OCI-LY7 (cell line): ENCODE results near the gene BACH2. TPM values are rescaled to one million over a fixed set of nuclear protein-coding genes. Genes with fewer than 3 reads are reported as not detected.

ENCODE experiments used
- BruUV-seq: library from RNA; stranded (reverse); fragments of 400-500 nt; replicated peaks from 2 replicates; lab custom pipeline; 2021; lab: Mats Ljungman, UMichigan
- CTCF ChIA-PET: fragments of 300-600 bp; sonication (Branson Sonifier 250); formaldehyde crosslinking; loops from one replicate; lab custom pipeline; 2022; ENCODE audit warnings: antibody characterized with exemption; ENCODE audit not compliant: unreplicated experiment; lab: Charles Lee
- POLR2A ChIA-PET: fragments of 300-600 bp; sonication (Branson Sonifier 250); formaldehyde crosslinking; loops from one replicate; lab custom pipeline; 2022; ENCODE audit warnings: antibody characterized with exemption; lab: Charles Lee
- DNase-seq: peaks from one replicate; pipeline ENCODE4 v3.0.0-alpha.2; 2015; ENCODE audit warnings: low spot score
- H2AFZ ChIP-seq: fragments of 200-600 bp; sonication (generic), shearing (Covaris generic); 2 replicates; pipeline ENCODE4 v1.6.1; 2014; ENCODE audit warnings: mild to moderate bottlenecking, antibody characterized with exemption, low read length, moderate library complexity
- H3K27ac ChIP-seq: fragments of 200-600 bp; sonication (generic); 2 replicates; pipeline ENCODE4 v1.5.1; 2014; ENCODE audit warnings: mixed run types, low read depth, mild to moderate bottlenecking, moderate library complexity, low read length, inconsistent platforms; ENCODE audit not compliant: poor library complexity, severe bottlenecking
- H3K36me3 ChIP-seq: fragments of 200-600 bp; sonication (generic); 2 replicates; pipeline ENCODE4 v1.6.1; 2014; ENCODE audit warnings: mild to moderate bottlenecking, antibody characterized with exemption, low read length, moderate library complexity, mixed read lengths; ENCODE audit not compliant: insufficient read depth
- H3K4me1 ChIP-seq: fragments of 200-600 bp; sonication (generic); 2 replicates; pipeline ENCODE4 v1.5.1; 2014; ENCODE audit warnings: mild to moderate bottlenecking, low read length; ENCODE audit not compliant: insufficient read depth, poor library complexity, severe bottlenecking
- H3K4me2 ChIP-seq: fragments of 200-600 bp; sonication (generic); 2 replicates; pipeline ENCODE4 v1.6.1; 2014; ENCODE audit warnings: mild to moderate bottlenecking, low read length
- H3K4me3 ChIP-seq: fragments of 200-600 bp; sonication (generic); 2 replicates; pipeline ENCODE4 v1.5.1; 2014; ENCODE audit warnings: mild to moderate bottlenecking, low read depth, low read length; ENCODE audit not compliant: poor library complexity, severe bottlenecking
- H3K79me2 ChIP-seq: fragments of 200-600 bp; sonication (generic); 2 replicates; pipeline ENCODE4 v1.6.1; 2016; ENCODE audit warnings: low read depth, mild to moderate bottlenecking, low read length, moderate library complexity, mixed read lengths; ENCODE audit not compliant: insufficient read depth
- H3K9me2 ChIP-seq: fragments of 200-600 bp; sonication (generic); 2 replicates; pipeline ENCODE4 v1.6.1; 2016; ENCODE audit warnings: mild to moderate bottlenecking, low read length, mixed read lengths; ENCODE audit not compliant: insufficient read depth
- H3K9me3 ChIP-seq: fragments of 200-600 bp; sonication (generic); 2 replicates; pipeline ENCODE4 v1.6.1; 2014; ENCODE audit warnings: mild to moderate bottlenecking, mixed run types, low read length, mixed read lengths
- H4K20me1 ChIP-seq: fragments of 200-600 bp; sonication (generic); 2 replicates; pipeline ENCODE4 v1.6.1; 2014; ENCODE audit warnings: mild to moderate bottlenecking, antibody characterized with exemption, low read length, moderate library complexity, mixed read lengths; ENCODE audit not compliant: insufficient read depth
- EZH2phosphoT487 ChIP-seq: fragments of 200-600 bp; sonication (generic); IDR thresholded peaks from 2 replicates; pipeline ENCODE4 v1.6.1; 2018; ENCODE audit warnings: low read depth, borderline replicate concordance, mild to moderate bottlenecking, mixed run types, antibody characterized with exemption, low read length, moderate library complexity, mixed read lengths
- intact Hi-C: fragments of 100-400 bp; cut with micrococcal nuclease; formaldehyde crosslinking; loops from one replicate; pipeline ENCODE4 v1.10.0; 2022; ENCODE audit not compliant: unreplicated experiment
- total RNA-seq, 2 experiments: library from RNA; depleted of rRNA in 1 of 2; stranded (reverse); fragments of >200 nt in 1 of 2; shearing (Covaris generic) in 1 of 2; gene quantifications; 2 replicates each; pipeline ENCODE4 v1.2.3, GENCODE V29; 2014 to 2022
- TF ChIP-seq, protein P1 (sequence below): fragments of 200-600 bp; sonication (generic); conservative IDR thresholded peaks from 2 replicates; pipeline ENCODE4 v1.5.1; 2014; ENCODE audit warnings: mild to moderate bottlenecking, antibody characterized with exemption, low read length, moderate library complexity, mixed read lengths

The BACH2 gene
- total RNA-seq, 2 experiments from 2014 or later, result 92.0 to 163 TPM

DNA sequence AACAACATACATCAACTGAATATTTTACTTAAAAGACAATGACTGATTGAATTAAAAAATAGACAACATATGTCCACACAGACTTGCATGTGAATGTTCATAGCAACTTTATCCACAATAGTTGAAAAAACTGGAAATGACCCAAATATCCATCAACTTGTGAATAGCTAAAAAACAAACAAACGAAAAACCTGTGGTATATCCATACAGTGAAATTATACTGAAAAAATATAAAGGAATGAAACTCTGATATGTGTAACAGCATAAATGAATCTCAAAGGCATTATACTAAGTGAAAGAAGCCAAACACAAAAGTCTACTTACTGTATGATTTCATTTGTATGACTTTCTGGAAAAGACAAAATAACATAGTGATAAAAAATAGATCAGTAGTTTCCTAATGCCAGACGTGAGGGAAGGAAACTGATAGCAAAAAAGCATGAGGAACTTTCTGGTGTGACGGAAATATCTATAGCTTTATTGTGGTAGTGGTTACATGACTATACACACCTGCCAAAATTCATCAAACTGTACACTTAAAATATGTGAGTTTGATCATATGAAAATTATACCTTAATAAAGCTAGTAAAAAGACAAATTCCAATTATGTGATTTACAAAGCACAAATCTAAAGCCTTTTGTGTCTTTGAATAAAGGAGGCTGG, 123.2 kb downstream of the BACH2 start:
- ChIA-PET CTCF (no interaction called here), POLR2A (interaction anchor here (1.0 to 1.3 kb wide), 2 partner anchors 8 to 10 kb away, joined by 3 read pairs; no protein-coding TSS in a partner anchor)
- Histone ChIP-seq H3K9me2 (no peaks in the 10 kb centered on the region), H3K4me1 (peaks cover 60% of the 10 kb centered on the region), H3K9me3 (no peaks in the 10 kb centered on the region; the same call in 1 of the 2 replicates), H4K20me1 (peaks cover 4% of the 10 kb centered on the region), H3K27ac (no peak overlapping the region), H3K79me2 (peaks cover 97% of the 10 kb centered on the region), H3K4me3 (no peak overlapping the region), H3K4me2 (no peak overlapping the region), H2AFZ (no peak overlapping the region), H3K36me3 (peaks cover 46% of the 10 kb centered on the region)
- DNase-seq, result no peak
- BruUV-seq, result no TSS peak
- TF ChIP-seq EZH2phosphoT487, result no peak
- TF ChIP-seq, protein P1, sequence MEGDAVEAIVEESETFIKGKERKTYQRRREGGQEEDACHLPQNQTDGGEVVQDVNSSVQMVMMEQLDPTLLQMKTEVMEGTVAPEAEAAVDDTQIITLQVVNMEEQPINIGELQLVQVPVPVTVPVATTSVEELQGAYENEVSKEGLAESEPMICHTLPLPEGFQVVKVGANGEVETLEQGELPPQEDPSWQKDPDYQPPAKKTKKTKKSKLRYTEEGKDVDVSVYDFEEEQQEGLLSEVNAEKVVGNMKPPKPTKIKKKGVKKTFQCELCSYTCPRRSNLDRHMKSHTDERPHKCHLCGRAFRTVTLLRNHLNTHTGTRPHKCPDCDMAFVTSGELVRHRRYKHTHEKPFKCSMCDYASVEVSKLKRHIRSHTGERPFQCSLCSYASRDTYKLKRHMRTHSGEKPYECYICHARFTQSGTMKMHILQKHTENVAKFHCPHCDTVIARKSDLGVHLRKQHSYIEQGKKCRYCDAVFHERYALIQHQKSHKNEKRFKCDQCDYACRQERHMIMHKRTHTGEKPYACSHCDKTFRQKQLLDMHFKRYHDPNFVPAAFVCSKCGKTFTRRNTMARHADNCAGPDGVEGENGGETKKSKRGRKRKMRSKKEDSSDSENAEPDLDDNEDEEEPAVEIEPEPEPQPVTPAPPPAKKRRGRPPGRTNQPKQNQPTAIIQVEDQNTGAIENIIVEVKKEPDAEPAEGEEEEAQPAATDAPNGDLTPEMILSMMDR, result no peak
- intact Hi-C loops, result no loop called here

DNA sequence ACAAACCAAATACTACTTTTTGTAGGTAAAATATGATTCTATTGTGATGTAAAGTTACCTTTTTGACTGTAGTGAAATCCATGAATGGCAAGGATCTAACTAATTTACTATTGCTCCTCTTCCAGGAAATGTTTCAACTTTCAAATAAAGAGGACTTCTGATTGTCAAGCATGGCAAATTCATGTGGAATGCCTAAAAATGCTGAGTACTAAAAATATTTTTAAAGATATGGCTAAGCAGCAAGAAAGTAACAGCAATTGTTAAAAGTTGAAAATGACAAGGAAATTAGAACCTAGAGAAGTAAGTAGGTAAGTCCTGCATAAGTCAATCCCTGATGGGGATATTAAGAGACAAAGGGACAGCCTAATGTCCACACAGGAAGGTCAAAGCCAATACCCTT, 126.0 kb downstream of the BACH2 start:
- Histone ChIP-seq H3K9me2 (no peaks in the 10 kb centered on the region), H3K4me2 (no peak overlapping the region), H3K79me2 (peaks cover 74% of the 10 kb centered on the region), H3K27ac (no peak overlapping the region), H3K4me1 (peaks cover 32% of the 10 kb centered on the region), H3K4me3 (no peak overlapping the region), H3K9me3 (no peaks in the 10 kb centered on the region; the same call in 1 of the 2 replicates), H2AFZ (no peak overlapping the region), H4K20me1 (no peaks in the 10 kb centered on the region), H3K36me3 (peaks cover 62% of the 10 kb centered on the region)
- TF ChIP-seq, protein P1, result no peak
- no peak for TF ChIP-seq EZH2phosphoT487
- DNase-seq, result no peak
- ChIA-PET POLR2A (interaction anchor here (0.7 to 1.0 kb wide), 2 partner anchors 8 to 13 kb away, joined by 3 read pairs; no protein-coding TSS in a partner anchor), CTCF (no interaction called here)
- intact Hi-C loops, result no loop called here
- BruUV-seq, result no TSS peak

DNA sequence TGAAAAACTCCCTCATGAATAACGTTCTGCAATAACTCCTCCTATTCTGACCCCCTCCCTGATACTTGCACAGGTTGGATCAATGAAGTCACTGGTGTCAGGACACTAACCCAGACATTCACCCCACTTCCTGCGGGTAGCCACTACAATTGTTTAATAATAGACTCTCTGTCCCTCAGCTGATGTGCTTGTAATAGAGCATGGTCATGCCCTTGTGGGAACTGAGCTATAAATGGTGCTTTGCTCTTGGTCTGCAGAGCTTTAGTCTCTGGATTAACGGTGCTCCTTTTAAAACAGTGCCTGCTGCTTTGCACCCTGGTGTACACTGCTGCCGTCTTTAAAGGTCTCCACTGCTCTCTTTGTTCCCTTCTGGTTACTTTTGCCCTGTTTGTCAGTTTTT, 127.3 kb downstream of the BACH2 start:
- BruUV-seq, result TSS peak; percentile 24
- CTCF ChIA-PET, result no interaction called here
- H4K20me1 ChIP-seq, result no peaks in the 10 kb centered on the region

More for the DNA sequence above, 127.3 kb downstream of the BACH2 start:
- Histone ChIP-seq H3K36me3 (peaks cover 56% of the 10 kb centered on the region), H3K79me2 (peaks cover 61% of the 10 kb centered on the region), H3K27ac (no peak overlapping the region), H3K4me2 (peak overlapping the region; percentile 10), H3K9me3 (no peaks in the 10 kb centered on the region; the same call in 1 of the 2 replicates), H2AFZ (no peak overlapping the region), H3K4me1 (peaks cover 31% of the 10 kb centered on the region), H3K9me2 (no peaks in the 10 kb centered on the region), H3K4me3 (no peak overlapping the region)
- TF ChIP-seq EZH2phosphoT487, result no peak
- TF ChIP-seq, protein P1, result no peak
- intact Hi-C loops, result no loop called here
- POLR2A ChIA-PET, result interaction anchor here (0.6 kb wide), 1 partner anchor 9 kb away, joined by 7 read pairs; no protein-coding TSS in a partner anchor
- peak; percentile 23 for DNase-seq
